Neuronal stem cell (in vitro differentiated cells): ENCODE measurements around the gene NANOG.

ENCODE experiments used
- DNase-seq: peaks from one replicate; pipeline ENCODE4 v3.0.0-alpha.2; 2013; ENCODE audit warnings: low spot score
- H2AFZ ChIP-seq: one replicate; pipeline ENCODE4 v1.6.1; 2013; ENCODE audit warnings: mild to moderate bottlenecking, low read length, inconsistent platforms
- H2AK5ac ChIP-seq: 2 replicates; pipeline ENCODE4 v1.6.1; 2013; ENCODE audit warnings: low read depth, mild to moderate bottlenecking, inconsistent platforms, low read length, moderate library complexity, mixed read lengths
- H2BK120ac ChIP-seq: 2 replicates; pipeline ENCODE4 v1.6.1; 2013; ENCODE audit warnings: low read depth, mild to moderate bottlenecking, inconsistent platforms, low read length, moderate library complexity, mixed read lengths
- H2BK12ac ChIP-seq: one replicate; pipeline ENCODE4 v1.6.1; 2013; ENCODE audit warnings: low read length, inconsistent platforms
- H2BK15ac ChIP-seq: 2 replicates; pipeline ENCODE4 v1.6.1; 2013; ENCODE audit warnings: mild to moderate bottlenecking, low read length, inconsistent platforms, mixed read lengths
- H2BK5ac ChIP-seq: one replicate; pipeline ENCODE4 v1.6.1; 2013; ENCODE audit warnings: inconsistent platforms, mild to moderate bottlenecking, low read length, moderate library complexity
- H3K14ac ChIP-seq: one replicate; pipeline ENCODE4 v1.6.1; 2013; ENCODE audit warnings: low read length, inconsistent platforms
- H3K18ac ChIP-seq: 2 replicates; pipeline ENCODE4 v1.6.1; 2013; ENCODE audit warnings: low read length, inconsistent platforms
- H3K23ac ChIP-seq: 2 replicates; pipeline ENCODE4 v1.6.1; 2013; ENCODE audit warnings: low read depth, mild to moderate bottlenecking, mixed read lengths, low read length, inconsistent platforms; ENCODE audit not compliant: poor library complexity
- H3K27ac ChIP-seq: replicated peaks from 3 replicates; pipeline ENCODE4 v1.5.1; 2013; ENCODE audit warnings: low read length, inconsistent platforms
- H3K27me3 ChIP-seq, 3 experiments: 2 replicates each; pipeline ENCODE4 v1.6.1; 2013; ENCODE audit warnings: low read length in 3 of 3, mild to moderate bottlenecking in 2 of 3, inconsistent platforms in 1 of 3, low read depth in 1 of 3, mixed read lengths in 1 of 3, moderate library complexity in 1 of 3; ENCODE audit not compliant: control insufficient read depth in 3 of 3, insufficient read depth in 3 of 3
- H3K36me3 ChIP-seq, 2 donors: replicated peaks in 1 of 2; 2 replicates each; pipeline ENCODE4 v1.6.1; 2013; ENCODE audit warnings: low read length in 2 of 2; ENCODE audit not compliant: control insufficient read depth in 2 of 2, insufficient read depth in 2 of 2
- H3K4ac ChIP-seq: 2 replicates; pipeline ENCODE4 v1.6.1; 2013; ENCODE audit warnings: inconsistent platforms, mild to moderate bottlenecking, low read length, moderate library complexity
- H3K4me1 ChIP-seq, 2 donors: 1 replicate in 1 of 2; 2 replicates in 1 of 2; pipeline ENCODE4 v1.6.1; 2013; ENCODE audit warnings: low read length in 2 of 2, low read depth in 1 of 2; ENCODE audit not compliant: control insufficient read depth in 2 of 2, insufficient read depth in 1 of 2
- H3K4me2 ChIP-seq: one replicate; pipeline ENCODE4 v1.6.1; 2013; ENCODE audit warnings: mild to moderate bottlenecking, low read length, inconsistent platforms; ENCODE audit not compliant: insufficient read depth, poor library complexity, severe bottlenecking
- H3K4me3 ChIP-seq, 2 donors: 2 replicates each; pipeline ENCODE4 v1.5.1; 2013; ENCODE audit warnings: low read length in 2 of 2, mild to moderate bottlenecking in 2 of 2, inconsistent platforms in 1 of 2, moderate library complexity in 1 of 2
- H3K79me1 ChIP-seq: one replicate; pipeline ENCODE4 v1.6.1; 2013; ENCODE audit warnings: low read depth, mild to moderate bottlenecking, inconsistent platforms, low read length, moderate library complexity
- H3K9ac ChIP-seq: one replicate; pipeline ENCODE4 v1.6.1; 2013; ENCODE audit warnings: mild to moderate bottlenecking, low read depth, low read length, inconsistent platforms; ENCODE audit not compliant: poor library complexity
- H3K9me3 ChIP-seq, 2 donors: replicated peaks in 1 of 2; 2 replicates each; pipeline versions ENCODE3 to v1.6.1; 2013; ENCODE audit warnings: low read length in 2 of 2, mild to moderate bottlenecking in 2 of 2, inconsistent platforms in 1 of 2, low read depth in 1 of 2, mixed read lengths in 1 of 2, moderate library complexity in 1 of 2; ENCODE audit not compliant: control insufficient read depth in 2 of 2, insufficient read depth in 1 of 2
- H4K8ac ChIP-seq: one replicate; pipeline ENCODE4 v1.6.1; 2013; ENCODE audit warnings: low read depth, mild to moderate bottlenecking, inconsistent platforms, low read length, moderate library complexity
- H4K91ac ChIP-seq: one replicate; pipeline ENCODE4 v1.6.1; 2013; ENCODE audit warnings: low read length, low read depth, mild to moderate bottlenecking, inconsistent platforms; ENCODE audit not compliant: poor library complexity
- WGBS, 2 donors: extraction: QIAGEN DNeasy Blood & Tissue Kit; methylation state at CpG; one replicate each; pipeline ENCODE4 v1.1.7; 2013; ENCODE audit warnings: missing lambda C conversion rate in 2 of 2, mixed read lengths in 1 of 2; ENCODE audit not compliant: insufficient read length in 2 of 2, insufficient replicate concordance in 1 of 2; ENCODE audit errors: extremely low coverage in 2 of 2; 5-methylcytosine and 5-hydroxymethylcytosine counted together

Gene NANOG

DNA sequence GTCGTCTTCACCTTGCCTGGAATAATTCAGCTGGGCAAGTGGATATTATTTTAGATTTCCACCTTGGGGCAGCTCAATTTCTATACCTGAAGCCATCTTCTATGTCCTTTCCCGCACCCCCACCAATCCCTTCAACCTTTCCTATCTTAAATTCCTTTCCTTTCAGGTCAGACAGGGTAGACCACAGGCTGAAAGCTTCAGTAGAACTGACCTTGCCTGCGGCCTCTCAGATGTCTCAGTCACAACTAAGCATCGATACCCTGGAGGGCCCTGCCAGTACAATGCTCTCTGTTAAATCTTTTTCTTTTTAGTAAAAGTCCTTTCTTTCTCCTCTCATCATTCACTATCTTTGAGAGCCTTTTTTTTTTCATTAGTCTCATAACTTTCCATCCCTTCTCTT lies 44.6 kb downstream of the NANOG start:
- no peak overlapping the region for H3K23ac ChIP-seq
- no peaks in the 10 kb centered on the region for H3K9me3 ChIP-seq
- H3K18ac ChIP-seq: no peak overlapping the region
- no peak overlapping the region for H3K27ac ChIP-seq
- H2BK120ac ChIP-seq: no peak overlapping the region
- H2AFZ ChIP-seq: no peak overlapping the region
- no peaks in the 10 kb centered on the region for H3K36me3 ChIP-seq
- H3K14ac ChIP-seq: no peak overlapping the region
- no peak overlapping the region for H3K4ac ChIP-seq
- H4K8ac ChIP-seq: no peak overlapping the region
- no peak overlapping the region for H3K9ac ChIP-seq
- H3K4me1 ChIP-seq: no peaks in the 10 kb centered on the region
- H3K4me2 ChIP-seq: no peak overlapping the region
- H4K91ac ChIP-seq: no peak overlapping the region
- no peaks in the 10 kb centered on the region for H3K27me3 ChIP-seq
- H2BK15ac ChIP-seq: no peak overlapping the region
- no peak overlapping the region for H2BK5ac ChIP-seq
- H3K4me3 ChIP-seq: no peak overlapping the region
- no peak overlapping the region for H2BK12ac ChIP-seq
- H2AK5ac ChIP-seq: no peak overlapping the region
- no peaks in the 10 kb centered on the region for H3K79me1 ChIP-seq
- no CpG with 5 or more reads among the region's 4 CpGs for WGBS, 2 donors
- DNase-seq: no peak

DNA sequence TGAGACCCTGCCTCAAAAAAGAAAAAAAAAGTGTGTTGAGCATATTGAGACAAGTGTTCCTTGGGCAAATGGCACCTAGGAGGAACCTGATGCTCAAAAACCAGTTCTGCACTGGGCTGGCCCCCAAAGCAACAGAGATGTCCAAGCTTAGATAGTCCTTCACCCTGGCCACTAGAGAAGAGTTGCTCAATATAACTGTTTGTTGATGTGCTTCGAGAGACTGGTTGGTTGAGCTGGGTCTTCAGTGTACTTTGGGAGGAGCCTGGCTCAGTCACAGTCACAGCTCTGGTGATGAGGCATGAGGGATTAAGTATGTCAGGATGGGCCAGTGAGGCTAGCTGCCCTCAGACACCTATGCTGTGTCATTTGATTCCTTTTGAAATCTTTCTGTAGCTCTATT lies 45.5 kb downstream of the NANOG start:
- Histone ChIP-seq H3K9me3 (no peaks in the 10 kb centered on the region), H3K23ac (no peak overlapping the region), H2BK15ac (no peak overlapping the region), H3K4me2 (no peak overlapping the region), H2AK5ac (no peak overlapping the region), H3K4me1 (no peaks in the 10 kb centered on the region), H3K79me1 (no peaks in the 10 kb centered on the region), H3K4ac (no peak overlapping the region), H3K36me3 (no peaks in the 10 kb centered on the region), H2BK5ac (no peak overlapping the region), H3K4me3 (no peak overlapping the region), H2BK120ac (no peak overlapping the region), H3K14ac (no peak overlapping the region), H3K9ac (no peak overlapping the region), H4K8ac (no peak overlapping the region), H3K27me3 (no peaks in the 10 kb centered on the region), H3K27ac (no peak overlapping the region), H3K18ac (no peak overlapping the region), H4K91ac (no peak overlapping the region), H2BK12ac (no peak overlapping the region), H2AFZ (no peak overlapping the region)
- WGBS, 2 donors: no CpG with 5 or more reads among the region's 1 CpG
- DNase-seq: no peak

DNA sequence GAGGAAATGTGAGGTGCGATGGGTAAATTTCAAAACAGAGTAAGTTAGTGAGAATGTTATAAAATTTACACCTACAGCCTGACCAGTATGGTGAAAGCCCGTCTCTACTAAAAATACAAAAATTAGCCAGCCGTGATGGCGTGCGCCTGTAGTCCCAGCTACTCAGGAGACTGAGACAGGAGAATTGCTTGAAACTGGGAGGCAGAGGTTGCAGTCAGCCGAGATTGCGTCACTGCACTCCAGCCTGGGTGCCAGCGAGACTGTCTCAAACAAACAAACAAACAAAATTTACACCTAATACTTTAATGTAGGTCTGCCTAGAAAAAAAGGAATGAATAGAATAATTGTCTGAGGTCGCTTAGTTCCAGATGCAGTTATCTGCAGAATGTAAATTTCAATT lies 45.9 kb downstream of the NANOG start:
- Histone ChIP-seq H3K14ac (no peak overlapping the region), H3K36me3 (no peaks in the 10 kb centered on the region), H2BK15ac (no peak overlapping the region), H4K91ac (no peak overlapping the region), H2AFZ (no peak overlapping the region), H3K4me3 (no peak overlapping the region), H3K9ac (no peak overlapping the region), H3K27me3 (no peaks in the 10 kb centered on the region), H3K27ac (no peak overlapping the region), H3K4ac (no peak overlapping the region), H3K4me1 (no peaks in the 10 kb centered on the region), H3K79me1 (no peaks in the 10 kb centered on the region), H3K23ac (no peak overlapping the region), H2BK120ac (no peak overlapping the region), H2BK12ac (no peak overlapping the region), H3K4me2 (no peak overlapping the region), H2AK5ac (no peak overlapping the region), H3K9me3 (no peaks in the 10 kb centered on the region), H2BK5ac (no peak overlapping the region), H4K8ac (no peak overlapping the region), H3K18ac (no peak overlapping the region)
- WGBS, 2 donors: no CpG with 5 or more reads among the region's 9 CpGs
- DNase-seq: no peak

DNA sequence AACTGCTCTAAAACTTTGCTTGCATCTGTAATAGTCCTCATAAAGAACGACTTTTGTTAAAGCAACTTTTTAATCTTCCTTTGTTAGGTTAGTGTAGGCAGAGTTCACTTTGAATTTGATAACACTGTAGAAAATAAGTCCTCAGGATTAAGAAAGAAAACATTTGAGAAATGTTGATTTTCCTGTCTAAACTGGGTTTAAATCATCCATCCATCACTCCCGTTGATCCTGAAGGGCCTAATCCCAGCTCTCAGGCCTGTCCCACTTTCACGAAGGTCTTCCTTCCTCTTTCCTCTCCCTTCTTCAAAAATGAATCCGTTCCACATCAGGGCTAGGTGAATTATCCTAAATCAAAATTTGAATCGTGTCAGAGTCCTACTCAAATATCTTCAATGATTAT lies 46.6 kb downstream of the NANOG start:
- Histone ChIP-seq H3K27ac (no peak overlapping the region), H3K27me3 (no peaks in the 10 kb centered on the region), H2BK120ac (no peak overlapping the region), H3K4me3 (no peak overlapping the region), H3K79me1 (no peaks in the 10 kb centered on the region), H3K4me2 (no peak overlapping the region), H3K23ac (no peak overlapping the region), H3K4ac (no peak overlapping the region), H4K8ac (no peak overlapping the region), H3K14ac (no peak overlapping the region), H3K9me3 (no peaks in the 10 kb centered on the region), H2BK12ac (no peak overlapping the region), H2BK15ac (no peak overlapping the region), H2AK5ac (no peak overlapping the region), H4K91ac (no peak overlapping the region), H3K18ac (no peak overlapping the region), H3K36me3 (no peaks in the 10 kb centered on the region), H3K4me1 (no peaks in the 10 kb centered on the region), H2AFZ (no peak overlapping the region), H3K9ac (no peak overlapping the region), H2BK5ac (no peak overlapping the region)
- no CpG with 5 or more reads among the region's 5 CpGs for WGBS, 2 donors
- no peak for DNase-seq
